ENCODE measurements around the gene LEUTX. TPM values are rescaled to one million over a fixed set of nuclear protein-coding genes. Genes with fewer than 3 reads are reported as not detected.
"Not testable (repeated sequence)": the region's sequence is repeated elsewhere in the genome, so short reads cannot be mapped to it uniquely, and the experiment has no call there.

LEUTX gene, protein sequence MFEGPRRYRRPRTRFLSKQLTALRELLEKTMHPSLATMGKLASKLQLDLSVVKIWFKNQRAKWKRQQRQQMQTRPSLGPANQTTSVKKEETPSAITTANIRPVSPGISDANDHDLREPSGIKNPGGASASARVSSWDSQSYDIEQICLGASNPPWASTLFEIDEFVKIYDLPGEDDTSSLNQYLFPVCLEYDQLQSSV
- total RNA-seq: not detected

DNA sequence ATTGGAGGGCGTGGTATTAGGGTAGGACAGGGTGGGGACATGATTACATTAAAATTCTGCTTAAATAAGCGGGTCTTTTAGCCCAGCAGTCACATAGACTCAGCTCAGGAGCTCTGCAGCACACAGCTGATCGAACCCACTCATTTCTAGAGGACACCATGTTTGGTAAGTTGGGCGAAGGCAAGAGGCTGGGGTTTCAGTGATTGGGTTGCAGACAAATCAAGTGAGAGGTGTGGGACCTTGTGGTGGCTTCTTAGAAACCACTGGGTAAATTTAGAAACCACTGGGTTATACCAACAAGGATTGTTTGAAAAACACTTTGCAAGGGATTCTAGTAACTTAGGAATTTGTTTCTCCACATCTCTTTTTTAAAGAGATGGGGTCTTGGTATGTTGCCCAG, at the start of gene LEUTX:
LEUTX (plus strand) TSS at position 92 of the 400 bp plus-strand sequence; CDS start at position 159, 67 bp downstream.
- no peak for DNase-seq (ENCODE audit: low spot score)

DNA sequence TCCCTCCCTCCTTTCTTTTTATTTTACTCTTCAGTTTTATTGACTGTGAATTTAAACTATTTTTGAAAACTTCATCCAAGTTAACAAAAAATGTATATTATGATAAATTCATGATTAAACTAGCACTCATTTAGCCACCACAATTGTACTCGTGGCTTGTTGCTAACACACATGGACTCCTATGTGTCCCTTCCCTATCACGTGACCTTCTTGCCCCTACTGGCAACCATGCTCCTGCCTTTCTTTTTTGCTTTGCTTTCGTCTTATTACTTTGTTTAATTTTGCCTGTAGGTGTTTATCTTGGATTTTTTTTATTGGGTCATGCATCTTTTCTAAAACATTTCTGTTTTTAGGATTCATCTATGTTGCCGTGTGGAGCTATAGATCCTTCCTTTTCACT, 49.1 kb upstream of the LEUTX start:
- no peak for DNase-seq (ENCODE audit: low spot score)

DNA sequence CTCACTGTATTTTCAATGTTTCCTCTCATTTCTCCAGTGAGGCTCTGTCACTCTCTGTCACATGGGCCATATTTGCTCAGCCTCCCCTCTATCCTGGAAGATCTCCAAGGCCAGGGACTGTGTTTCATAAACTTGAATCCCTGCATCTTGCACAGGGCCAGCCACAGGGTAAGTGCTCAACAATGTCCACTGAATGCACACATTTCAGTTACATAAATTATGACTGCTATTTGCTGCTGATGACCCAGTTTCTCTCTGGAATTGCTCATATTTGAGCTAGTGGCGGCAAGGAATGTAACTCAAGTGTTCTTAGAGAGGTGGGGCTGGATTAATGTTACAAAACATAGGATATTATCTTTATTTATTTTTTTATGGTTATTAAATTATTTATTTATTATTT, 47.0 kb upstream of the LEUTX start:
- no peak for DNase-seq (ENCODE audit: low spot score)

DNA sequence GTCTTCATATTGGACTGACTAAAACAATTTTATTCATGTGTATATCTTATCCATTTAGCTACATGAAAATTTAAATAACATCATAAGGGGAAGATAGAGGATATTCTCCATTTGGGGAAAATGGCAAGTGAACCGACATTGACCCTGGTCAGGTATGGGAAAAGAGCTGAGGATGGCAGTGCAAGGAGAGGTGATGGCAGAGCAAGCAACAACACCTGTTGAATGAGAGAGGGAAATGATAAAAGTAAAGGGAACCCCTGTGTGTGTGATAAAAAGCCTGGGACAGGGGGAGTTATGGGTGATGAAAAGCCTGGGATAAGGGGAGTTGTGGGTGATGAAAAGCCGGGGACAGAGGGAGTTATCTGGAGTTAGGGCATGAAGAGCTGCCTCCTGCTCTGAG, 44.8 kb upstream of the LEUTX start:
- DNase-seq (ENCODE audit: low spot score): no peak

DNA sequence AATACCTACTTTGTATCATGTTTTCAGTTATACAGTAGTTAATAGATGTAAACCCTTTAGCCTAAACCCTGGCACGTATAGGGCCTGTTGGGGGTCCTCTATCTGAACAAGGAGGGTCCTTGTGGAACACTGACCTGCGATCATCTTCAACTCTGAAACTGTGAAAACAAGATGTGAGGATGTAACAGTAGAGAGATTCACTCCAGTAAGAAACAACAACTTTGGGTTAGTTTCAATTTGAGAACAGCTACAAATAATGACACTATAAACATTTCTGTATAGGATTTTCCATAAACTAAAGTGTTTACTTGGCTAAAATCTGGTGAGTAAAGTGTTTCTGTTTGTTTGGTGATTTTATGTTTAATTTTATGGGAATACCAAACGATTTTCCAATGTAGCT, 43.0 kb upstream of the LEUTX start:
- DNase-seq (ENCODE audit: low spot score): no peak

DNA sequence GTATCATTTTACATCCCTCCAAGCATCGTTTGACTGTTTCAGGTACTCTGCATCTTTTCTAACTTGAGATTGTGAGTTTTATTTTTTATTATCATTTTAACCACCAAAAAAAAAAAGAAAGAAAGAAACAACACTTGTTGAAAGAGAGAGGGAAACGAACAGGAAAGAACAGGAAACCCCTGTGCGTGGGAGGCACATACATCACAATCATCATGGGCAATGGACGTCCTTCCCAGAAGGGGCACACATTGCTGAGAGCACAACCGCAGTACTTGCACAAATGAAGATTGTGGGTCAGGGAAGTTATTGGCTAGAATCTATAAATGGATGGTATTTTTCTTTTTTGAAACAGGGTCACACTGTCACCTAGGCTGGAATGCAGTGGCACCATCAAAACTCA, 42.6 kb upstream of the LEUTX start:
- DNase-seq (ENCODE audit: low spot score): no peak

DNA sequence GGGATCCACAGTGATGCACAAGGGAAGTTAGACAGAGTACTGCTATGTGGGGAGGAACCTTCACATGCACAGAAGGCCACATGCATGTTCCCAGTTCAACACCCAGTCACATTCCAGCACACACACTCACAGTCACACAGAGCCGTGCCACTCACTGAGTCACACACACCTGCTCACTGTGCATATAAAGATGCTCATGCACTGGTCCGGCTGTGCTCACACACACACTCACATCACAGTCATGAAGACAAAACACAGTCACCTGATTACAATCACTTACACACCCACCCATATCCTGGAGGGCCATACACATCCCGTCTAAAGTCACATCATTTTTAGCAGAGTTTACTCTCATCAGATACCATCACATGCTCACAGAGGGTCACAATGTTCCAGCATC, 41.3 kb upstream of the LEUTX start:
- no peak for DNase-seq (ENCODE audit: low spot score)

DNA sequence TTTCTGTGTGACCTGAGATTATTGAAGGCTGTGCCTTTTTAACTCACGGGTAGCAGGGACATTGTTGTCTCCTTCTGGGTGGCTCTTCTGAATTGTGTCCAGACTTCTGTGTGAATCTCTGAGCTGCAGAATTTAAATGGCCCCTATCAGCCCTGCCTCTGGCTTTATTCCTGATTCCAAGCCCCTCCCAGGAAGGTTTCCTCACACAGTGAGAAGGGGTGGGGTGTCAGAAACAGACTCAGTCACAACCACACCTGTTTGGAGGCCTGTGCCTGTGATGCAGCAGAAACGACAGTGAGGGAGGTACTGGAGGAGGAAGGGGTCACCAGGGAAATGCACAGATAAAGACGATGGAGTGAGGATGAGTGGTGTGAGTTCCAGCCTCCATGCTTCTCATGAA, 40.8 kb upstream of the LEUTX start, which contains the start of gene CLC:
CLC (minus strand) TSS at position 139 of the 400 bp plus-strand sequence; CDS start at position 62, 77 bp downstream.
- DNase-seq (ENCODE audit: low spot score): no peak

DNA sequence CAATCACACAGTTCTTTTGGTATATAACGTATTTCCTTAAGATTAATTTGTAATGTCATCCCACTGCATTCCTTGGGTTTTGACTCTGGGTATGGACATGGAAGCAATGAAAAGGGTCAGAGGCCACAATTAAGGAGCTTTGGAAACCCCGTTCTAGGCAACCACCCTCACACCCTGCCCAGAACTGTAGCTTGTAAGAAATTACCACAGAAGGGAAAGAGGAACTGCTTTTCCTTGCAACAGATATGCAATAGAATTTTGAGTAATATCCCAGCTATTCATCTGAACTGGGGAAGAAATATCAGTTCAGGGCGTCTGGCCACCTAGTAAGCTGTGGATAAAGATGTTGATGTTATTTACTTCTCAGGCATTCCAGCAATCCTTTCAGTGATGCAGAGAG, 39.8 kb upstream of the LEUTX start:
- no peak for DNase-seq (ENCODE audit: low spot score)

DNA sequence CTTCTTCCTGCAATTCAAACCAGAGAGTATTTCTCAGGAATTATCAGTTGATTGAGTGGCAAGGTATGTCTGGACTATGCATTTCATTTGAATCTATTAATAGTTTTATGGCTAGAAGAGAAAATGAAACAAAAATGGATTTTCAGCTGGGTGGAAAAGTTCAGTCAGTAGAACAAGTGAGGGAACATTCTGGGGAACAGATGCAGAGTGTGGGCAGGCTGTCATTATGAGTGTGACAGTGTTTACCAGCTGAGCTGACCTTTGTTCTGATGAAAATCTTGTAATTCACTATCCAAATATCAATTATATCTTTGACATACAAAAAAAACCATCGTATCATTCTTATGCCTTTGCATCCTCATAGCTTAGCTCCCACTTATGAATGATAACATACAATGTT, 38.3 kb upstream of the LEUTX start:
- DNase-seq (ENCODE audit: low spot score): no peak

DNA sequence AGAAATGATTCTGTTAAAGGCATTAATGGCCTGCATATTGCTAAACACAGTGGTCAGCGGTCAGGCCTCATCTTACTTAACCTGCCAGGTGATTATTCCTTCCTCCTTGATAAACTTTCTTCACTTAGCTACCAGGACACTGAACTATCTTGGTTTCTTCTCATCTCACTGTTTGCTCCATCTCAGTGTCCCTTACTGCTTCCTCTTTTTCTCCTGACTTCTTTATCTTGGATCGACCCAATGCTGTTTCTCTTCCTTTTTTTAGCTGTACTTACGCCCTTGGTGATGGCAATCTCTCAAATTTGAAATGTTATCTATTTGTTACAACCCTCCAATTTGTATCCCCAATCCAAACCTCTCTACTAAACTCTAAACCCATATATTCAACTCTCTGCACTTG, 33.0 kb upstream of the LEUTX start:
- no peak for DNase-seq (ENCODE audit: low spot score)

DNA sequence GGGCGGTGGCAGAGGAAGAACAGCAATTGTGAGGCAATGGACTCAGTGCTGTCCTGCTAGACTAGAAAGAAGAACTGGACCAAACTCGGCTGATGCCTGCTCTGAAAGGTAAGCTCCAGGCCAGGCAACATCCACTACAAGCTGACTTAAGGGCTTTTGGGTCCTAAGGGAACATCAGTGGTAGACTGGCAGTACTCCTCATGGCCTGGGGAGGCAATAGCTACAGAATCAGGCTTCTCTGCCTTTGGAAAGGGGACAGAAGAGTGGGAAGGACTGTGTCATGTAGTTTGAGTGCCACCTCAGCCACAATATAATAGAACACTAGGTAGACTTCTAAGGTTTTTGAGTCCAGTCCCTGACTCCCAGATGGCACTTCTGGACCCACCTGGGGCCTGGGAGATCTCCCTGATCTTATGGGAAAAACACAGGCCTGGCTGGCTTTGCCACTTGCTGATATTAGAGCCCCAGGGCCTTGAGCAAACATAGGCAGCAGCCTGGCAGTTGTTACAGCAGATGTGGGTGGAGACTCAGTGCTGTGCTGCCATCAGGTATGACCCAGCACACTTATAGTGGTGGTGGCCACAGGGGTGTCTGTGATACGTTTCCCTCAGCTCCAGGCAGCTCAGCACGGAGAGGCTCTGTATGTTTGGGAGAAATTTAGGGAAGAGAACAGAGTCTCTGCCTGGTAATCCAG, 31.7 kb upstream of the LEUTX start:
- DNase-seq (ENCODE audit: low spot score): no peak

DNA sequence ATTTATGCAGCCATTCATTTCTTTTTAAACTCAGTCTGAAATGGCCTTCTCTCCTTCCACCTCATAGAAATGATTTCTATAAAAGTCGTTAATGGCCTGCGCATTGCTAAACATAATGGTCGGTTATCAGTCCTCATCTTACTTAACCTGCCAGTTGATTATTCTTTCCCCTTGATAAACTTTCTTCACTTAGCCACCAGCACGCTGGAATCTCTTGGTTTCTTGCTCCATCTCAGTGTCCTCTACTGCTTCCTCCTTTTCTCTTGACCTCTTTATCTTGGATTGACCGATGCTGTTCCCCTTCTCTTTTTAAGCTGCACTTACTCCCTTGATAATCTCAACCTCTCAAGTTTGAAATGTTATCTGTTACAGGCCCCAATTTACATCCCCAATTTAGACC, 28.7 kb upstream of the LEUTX start:
- DNase-seq (ENCODE audit: low spot score): no peak

DNA sequence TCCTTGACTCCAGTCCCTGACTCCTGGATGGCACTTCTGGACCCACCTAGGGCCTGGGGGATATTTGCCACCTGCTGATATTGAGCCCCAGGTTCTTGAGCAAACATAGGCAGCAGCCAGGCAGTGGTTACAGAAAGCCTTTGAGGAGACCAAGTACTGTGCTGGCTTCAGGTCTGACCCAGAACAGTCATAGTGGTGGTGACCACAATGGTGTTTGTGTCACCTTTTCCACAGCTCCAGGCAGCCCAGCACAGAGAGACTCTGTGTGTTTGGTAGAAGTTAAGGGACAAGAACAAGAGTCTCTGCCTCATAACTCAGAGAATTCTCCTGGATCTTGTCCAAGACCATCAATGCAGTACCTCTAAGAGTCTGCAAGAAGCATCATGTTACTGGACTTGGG, 26.3 kb upstream of the LEUTX start:
- DNase-seq (ENCODE audit: low spot score): no peak

DNA sequence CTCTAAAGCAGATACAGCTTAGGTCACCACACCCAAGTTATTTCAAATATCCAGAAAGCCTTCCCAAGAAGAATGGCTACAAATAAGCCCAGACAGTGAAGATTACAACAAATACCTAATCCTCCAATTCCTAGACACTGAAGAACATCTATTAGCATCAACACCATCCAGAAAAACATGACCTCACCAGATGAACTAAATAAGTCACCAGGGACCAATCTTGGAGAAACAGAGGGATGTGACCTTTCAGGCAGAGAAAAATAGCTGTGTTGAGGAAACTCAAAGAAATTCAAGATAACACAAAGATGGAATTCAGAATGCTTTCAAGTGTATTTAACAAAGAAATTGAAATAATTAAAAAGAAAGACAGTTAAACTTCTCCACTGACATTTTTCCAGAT, 25.9 kb upstream of the LEUTX start:
- no peak for DNase-seq (ENCODE audit: low spot score)

DNA sequence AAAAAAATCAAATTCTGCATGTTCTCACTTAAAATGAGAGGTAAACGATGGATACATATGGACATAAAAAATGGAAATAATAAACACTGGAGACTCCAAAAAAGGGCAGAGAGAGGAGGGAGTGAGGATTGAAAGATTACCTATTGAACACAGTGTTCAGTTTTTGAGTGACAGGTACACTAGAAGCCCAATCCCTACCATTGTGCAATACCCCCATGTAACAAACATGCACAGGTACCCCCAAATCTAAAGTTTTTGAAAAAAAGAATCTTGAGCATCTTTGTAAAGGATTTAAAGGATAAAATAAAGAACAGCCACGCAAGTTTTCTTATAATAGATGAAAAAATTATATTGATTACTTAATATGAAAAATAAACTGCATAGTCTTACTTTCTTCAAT, 24.1 kb upstream of the LEUTX start:
- DNase-seq (ENCODE audit: low spot score): no peak

DNA sequence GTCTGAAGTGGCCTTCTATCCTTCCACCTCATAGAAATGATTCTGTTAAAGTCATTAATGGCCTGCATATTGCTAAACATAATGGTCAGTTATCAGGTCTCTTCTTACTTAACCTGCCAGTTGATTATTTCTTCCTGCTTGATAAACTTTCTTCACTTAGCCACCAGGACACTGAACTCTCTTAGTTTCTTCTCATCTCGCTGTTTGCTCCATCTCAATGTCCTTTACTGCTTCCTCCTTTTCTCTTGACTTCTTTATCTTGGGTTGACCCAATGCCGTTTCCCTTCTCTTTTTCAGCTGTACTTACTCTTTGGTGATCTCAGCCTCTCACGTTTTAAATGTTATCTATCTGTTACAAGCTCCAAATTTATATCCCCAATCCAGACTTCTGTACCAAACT, 23.7 kb upstream of the LEUTX start:
- DNase-seq (ENCODE audit: low spot score): no peak

DNA sequence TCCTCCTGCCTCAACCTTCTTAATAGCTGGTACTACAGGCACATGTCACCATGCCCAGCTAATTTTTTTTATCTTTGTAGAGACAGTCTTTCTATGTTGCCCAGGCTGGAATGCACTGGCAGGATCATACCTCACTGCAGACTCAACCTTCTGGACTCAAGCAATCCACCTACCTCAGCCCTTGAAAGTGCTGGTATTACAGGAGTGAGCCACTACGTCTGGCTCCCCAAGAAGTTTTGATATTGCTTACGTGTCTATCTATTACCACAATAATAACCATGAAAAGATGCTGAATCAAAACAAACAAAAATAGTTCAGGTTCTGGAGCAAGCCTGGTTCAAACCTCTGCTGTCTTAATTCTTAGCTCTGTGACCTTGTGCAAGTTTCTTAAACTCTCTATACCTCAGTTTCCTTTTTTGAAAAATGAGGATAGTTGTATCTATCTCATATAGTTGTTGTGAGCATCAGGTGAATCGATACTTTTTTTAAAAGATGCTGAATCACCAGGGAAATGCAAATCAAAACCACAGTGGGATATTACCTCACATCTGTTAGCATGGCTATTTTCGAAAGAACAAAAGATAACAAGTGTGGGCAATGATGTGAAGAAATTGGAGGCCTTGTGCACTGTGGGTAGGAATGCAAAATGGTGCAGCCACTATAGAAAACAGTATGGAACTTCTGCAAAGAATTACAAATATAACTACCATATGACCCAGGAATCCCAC, 19.0 kb upstream of the LEUTX start:
- DNase-seq (ENCODE audit: low spot score): no peak

DNA sequence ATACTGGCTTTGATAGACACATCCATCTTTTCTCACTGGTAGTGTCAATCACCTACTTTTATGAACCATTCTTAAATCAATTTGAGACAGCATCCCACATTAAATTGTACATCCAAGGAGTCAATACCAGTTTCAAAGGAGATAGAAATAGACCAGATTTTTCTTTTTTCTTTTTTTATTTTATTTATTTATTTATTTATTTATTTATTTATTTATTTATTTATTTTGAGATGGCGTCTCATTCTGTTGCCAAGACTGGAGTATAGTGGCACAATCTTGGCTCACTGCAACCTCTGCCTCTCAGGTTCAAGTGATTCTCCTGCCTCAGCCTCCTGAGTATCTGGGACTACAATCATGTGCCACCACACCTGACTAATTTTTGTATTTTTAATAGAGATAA, 16.8 kb upstream of the LEUTX start:
- DNase-seq (ENCODE audit: low spot score): not testable (repeated sequence)

DNA sequence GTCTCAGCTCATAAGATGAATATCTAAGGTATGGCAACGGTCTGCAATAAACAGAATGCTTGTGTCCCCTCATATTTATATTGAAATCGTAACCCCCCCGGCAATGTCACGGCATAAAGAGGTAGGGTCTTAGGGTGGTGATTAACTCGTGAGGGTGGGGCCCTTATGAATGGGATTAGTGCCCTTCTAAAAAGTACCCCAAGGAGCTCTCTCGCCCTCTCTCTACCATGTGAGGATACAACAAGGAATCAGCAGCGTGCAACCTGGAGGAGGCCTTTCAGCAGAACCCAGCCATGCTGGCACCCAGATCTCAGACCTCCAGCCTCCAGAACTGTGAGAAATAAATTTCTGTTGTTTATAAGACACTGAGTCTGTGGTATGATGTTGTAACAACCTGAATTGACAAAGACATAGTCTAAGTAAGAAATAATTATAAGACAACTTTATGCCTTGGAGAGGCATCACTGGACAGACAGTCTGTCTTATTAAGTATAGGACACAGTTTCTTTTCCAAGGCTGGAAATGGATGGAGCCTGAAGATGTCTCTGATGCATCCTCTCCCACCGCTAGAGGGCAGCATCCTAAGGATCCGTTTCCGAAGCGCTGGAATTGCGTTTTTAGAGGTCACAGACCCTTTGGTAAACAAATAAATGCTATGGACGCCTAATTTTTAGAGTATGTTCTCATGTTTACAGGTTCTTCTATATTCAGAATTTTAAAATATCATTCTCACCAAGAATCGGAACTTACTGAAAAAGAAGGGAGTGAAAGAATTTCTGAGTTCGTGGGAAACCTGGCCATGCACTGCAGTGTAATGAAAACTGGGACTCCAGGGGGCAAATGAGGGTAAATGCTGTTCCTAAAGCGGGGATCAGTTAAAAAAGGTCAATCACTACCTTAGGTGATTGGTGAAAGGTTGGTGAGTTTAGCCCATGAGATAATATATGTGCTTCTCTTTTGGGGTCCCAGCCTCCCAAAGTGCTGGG, 13.3 kb upstream of the LEUTX start:
- DNase-seq (ENCODE audit: low spot score): no peak

DNA sequence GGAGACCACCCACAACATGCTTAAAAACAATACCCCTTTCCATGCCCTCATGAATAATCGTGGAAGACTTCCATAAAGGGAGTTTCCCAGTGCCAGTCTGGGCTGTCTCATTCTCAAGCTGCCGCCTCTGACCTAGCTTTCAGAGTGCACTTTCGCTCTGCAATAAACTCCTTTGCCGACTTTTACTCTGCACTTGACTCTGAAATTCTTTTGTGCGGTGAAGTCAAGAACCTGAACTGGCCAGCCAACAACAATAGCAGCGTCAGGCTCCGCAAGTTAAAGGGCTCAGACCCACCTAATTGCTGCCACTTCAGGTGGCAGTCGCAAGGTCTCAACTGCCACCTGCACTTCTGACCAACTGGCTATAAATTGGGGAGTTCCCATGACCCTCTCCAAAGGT, 10.3 kb upstream of the LEUTX start:
- DNase-seq (ENCODE audit: low spot score): no peak

DNA sequence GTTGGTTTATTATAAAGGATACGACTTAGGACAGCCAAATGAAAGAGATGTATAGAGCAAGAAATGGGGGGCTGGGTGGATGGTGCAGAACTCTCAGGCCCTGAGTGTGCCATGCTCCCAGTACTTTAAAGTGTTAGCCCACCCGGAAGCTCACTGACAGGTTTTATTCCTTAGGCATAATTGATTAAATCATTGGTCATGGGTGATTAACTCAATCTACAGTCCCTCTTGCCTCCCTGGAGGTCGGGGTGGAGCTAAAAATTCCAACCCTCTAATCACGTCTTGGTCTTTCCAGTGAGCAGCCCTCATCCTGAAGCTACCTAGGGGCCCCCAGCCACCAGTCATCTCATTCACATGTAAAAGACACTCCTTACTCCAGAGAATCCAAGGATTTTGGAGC, 9.9 kb upstream of the LEUTX start:
- no peak for DNase-seq (ENCODE audit: low spot score)
